GM12801 (cell line): Measurements from ENCODE around the gene EXPH5.

Source experiments
- CTCF ChIP-seq: IDR thresholded peaks from one replicate; pipeline ENCODE4 v1.5.1; 2011; ENCODE audit warnings: control low read depth; ENCODE audit not compliant: insufficient read length; ENCODE audit errors: extremely low read depth

The EXPH5 gene

DNA sequence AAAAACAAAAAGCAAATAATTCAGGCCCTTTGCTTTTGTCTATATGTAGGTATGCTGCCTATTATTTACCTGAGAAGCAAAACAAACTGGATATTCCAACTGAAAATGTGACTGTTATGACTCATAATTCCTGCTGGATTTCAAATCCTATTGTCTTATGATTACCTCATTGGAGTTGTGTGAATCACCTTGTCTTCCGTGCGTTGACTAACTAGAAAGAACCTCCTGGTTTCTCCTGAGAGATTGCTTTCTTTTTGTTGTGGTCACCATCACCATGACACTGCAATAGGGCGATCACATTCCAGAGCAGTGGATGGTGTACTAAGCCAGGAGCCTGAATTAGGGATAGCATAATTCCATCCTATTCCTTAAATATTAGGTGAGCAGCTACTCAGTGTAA, 23.0 kb upstream of the EXPH5 start:
- TF ChIP-seq CTCF, result no peak

DNA sequence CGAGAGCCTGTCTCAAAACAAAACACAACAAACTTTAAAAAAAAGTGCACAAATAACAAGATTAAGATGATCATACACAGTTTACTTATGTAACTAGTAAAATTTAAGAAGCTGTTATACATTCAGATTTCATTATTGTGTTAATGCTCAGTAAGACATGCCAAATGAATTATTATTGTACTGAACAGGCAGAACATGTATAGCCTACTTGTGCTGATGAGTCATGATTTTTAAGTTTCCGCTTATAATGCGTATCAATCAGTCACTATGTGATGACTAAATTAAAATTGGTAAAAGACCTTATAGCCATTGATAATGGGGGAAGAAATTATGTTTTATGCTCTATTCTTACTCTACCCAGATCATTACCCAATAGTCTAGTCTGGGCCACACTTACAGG, 20.5 kb upstream of the EXPH5 start:
- TF ChIP-seq CTCF, result no peak

DNA sequence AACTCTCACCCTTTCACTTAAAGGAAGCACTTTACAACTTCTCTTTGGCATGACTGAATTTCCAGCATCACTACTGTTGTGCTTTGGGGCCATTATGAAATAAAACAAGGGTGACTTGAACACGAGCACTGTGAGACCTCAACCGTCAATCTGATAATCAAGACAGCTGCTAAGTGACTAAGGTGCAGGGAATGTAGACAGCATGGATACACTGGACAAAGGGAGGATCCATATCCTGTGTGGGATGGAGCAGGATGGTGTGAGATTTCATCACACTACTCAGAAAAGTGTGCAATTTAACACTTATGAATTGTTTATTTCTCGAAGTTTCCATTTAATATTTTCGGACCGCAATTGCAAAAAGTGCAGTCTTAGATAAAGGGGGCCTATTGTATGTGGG, 16.1 kb upstream of the EXPH5 start:
- TF ChIP-seq CTCF, result no peak

GRCh38 chr11:108608548-108608947, 15.0 kb upstream of the EXPH5 start:
- TF ChIP-seq CTCF, result no peak

- no peak for TF ChIP-seq CTCF
Observed at GRCh38 chr11:108606495-108607160, 13.1 kb upstream of the EXPH5 start.

GRCh38 chr11:108606070-108606469, 12.5 kb upstream of the EXPH5 start:
- no peak for TF ChIP-seq CTCF

- TF ChIP-seq CTCF, result no peak
Observed at GRCh38 chr11:108601150-108601549, 7.6 kb upstream of the EXPH5 start.
